CD4-positive, alpha-beta memory T cell (primary cell): ENCODE data around the gene VSTM4. TPM values are rescaled to one million over a fixed set of nuclear protein-coding genes. Genes with fewer than 3 reads are reported as not detected.

Source experiments
- CTCF ChIA-PET: fragments of 350-600 bp; sonication (Branson Sonifier 250); formaldehyde crosslinking; loops from one replicate; lab custom pipeline; 2021; ENCODE audit warnings: inconsistent platforms; ENCODE audit not compliant: partially characterized antibody; lab: Charles Lee
- POLR2A ChIA-PET: fragments of 350-600 bp; sonication (Branson Sonifier 250); formaldehyde crosslinking; loops from one replicate; lab custom pipeline; 2021; ENCODE audit not compliant: partially characterized antibody; lab: Charles Lee
- DNase-seq, 5 donors: peaks; one replicate each; pipeline versions ENCODE4 v3.0.0 to v3.0.0-alpha.2; 2020 to 2022; ENCODE audit warnings: mixed read lengths in 1 of 5
- H3K27ac ChIP-seq: one replicate; pipeline ENCODE4 v1.7.0; 2013; ENCODE audit warnings: low read depth, low read length
- H3K27me3 ChIP-seq: 2 replicates; pipeline ENCODE4 v1.7.0; 2013; ENCODE audit warnings: mild to moderate bottlenecking, low read length, moderate library complexity; ENCODE audit not compliant: insufficient read depth
- H3K36me3 ChIP-seq: 2 replicates; pipeline ENCODE4 v1.7.0; 2013; ENCODE audit warnings: mild to moderate bottlenecking, low read length, moderate library complexity; ENCODE audit not compliant: insufficient read depth
- H3K4me1 ChIP-seq: 2 replicates; pipeline ENCODE4 v1.7.0; 2013; ENCODE audit warnings: mild to moderate bottlenecking, low read length, moderate library complexity; ENCODE audit not compliant: insufficient read depth
- H3K4me3 ChIP-seq, 2 donors: one replicate each; pipeline ENCODE4 v1.7.0; 2013; ENCODE audit warnings: low read length in 2 of 2, mild to moderate bottlenecking in 1 of 2
- H3K9me3 ChIP-seq, 2 donors: one replicate each; pipeline ENCODE4 v1.7.0; 2013; ENCODE audit warnings: low read length in 2 of 2, control low read depth in 1 of 2; ENCODE audit not compliant: control insufficient read depth in 1 of 2
- H3K27ac Mint-ChIP-seq, 7 donors: one replicate each; pipeline ENCODE4 v1.8.0; 2020 to 2021; ENCODE audit warnings: mixed read lengths in 7 of 7, mild to moderate bottlenecking in 6 of 7, inconsistent platforms in 3 of 7, moderate library complexity in 3 of 7
- H3K27me3 Mint-ChIP-seq, 2 donors: one replicate each; pipeline ENCODE4 v1.8.0; 2020 to 2021; ENCODE audit warnings: mixed read lengths in 2 of 2
- H3K36me3 Mint-ChIP-seq, 2 donors: one replicate each; pipeline ENCODE4 v1.8.0; 2020 to 2021; ENCODE audit warnings: mixed read lengths in 2 of 2, inconsistent platforms in 1 of 2, mild to moderate bottlenecking in 1 of 2
- H3K4me1 Mint-ChIP-seq, 4 donors: one replicate each; pipeline ENCODE4 v1.8.0; 2020 to 2021; ENCODE audit warnings: mixed read lengths in 4 of 4, mild to moderate bottlenecking in 1 of 4
- H3K4me3 Mint-ChIP-seq, 8 donors: one replicate each; pipeline ENCODE4 v1.8.0; 2020 to 2021; ENCODE audit warnings: mixed read lengths in 8 of 8, mild to moderate bottlenecking in 7 of 8, moderate library complexity in 6 of 8, inconsistent platforms in 3 of 8
- H3K9me3 Mint-ChIP-seq, 8 donors: one replicate each; pipeline ENCODE4 v1.8.0; 2020 to 2021; ENCODE audit warnings: mixed read lengths in 8 of 8, mild to moderate bottlenecking in 5 of 8, inconsistent platforms in 3 of 8, moderate library complexity in 1 of 8
- intact Hi-C: fragments of 100-400 bp; cut with micrococcal nuclease; formaldehyde crosslinking; loops from one replicate; pipeline ENCODE4 v1.15.1; 2023
- polyA plus RNA-seq, 2 donors: library from polyadenylated mRNA; unstranded; fragments of 300-500 nt; fragmentation: Illumina TruSeq; gene quantifications; one replicate each; pipeline ENCODE4 v1.2.3, GENCODE V29; 2021
- total RNA-seq, 2 experiments: library from RNA; stranded (reverse); gene quantifications; one replicate each; pipeline ENCODE4 v1.2.3, GENCODE V29; 2021

VSTM4 gene
- total and polyA plus RNA-seq, 4 experiments from 2014 or later, result not detected

GRCh38 chr10:49008505-49009198 lies 106.7 kb downstream of the VSTM4 start:
- Histone ChIP-seq H3K27me3 (no peaks in the 10 kb centered on the region), H3K4me3 (no peak overlapping the region), H3K4me1 (no peaks in the 10 kb centered on the region), H3K27ac (no peak overlapping the region), H3K9me3 (no peaks in the 10 kb centered on the region), H3K36me3 (no peaks in the 10 kb centered on the region)
- Mint-ChIP-seq H3K36me3 (no peaks in the 10 kb centered on the region), H3K27ac (no peak overlapping the region), H3K9me3 (peaks cover 0 to 2% (median 0%) of the 10 kb centered on the region in 8 donors), H3K4me3 (no peak overlapping the region), H3K4me1 (peaks cover 0 to 1% (median under 1%) of the 10 kb centered on the region in 4 donors), H3K27me3 (peaks cover 1 to 2% of the 10 kb centered on the region in 2 donors)
- ChIA-PET CTCF (interaction anchor here (1.3 kb wide), 1 partner anchor 399 kb away, joined by 3 read pairs; no protein-coding TSS in a partner anchor), POLR2A (no interaction called here)
- DNase-seq, result no peak
- intact Hi-C loops, result no loop called here

- peaks cover 1 to 2% of the 10 kb centered on the region in 2 donors for H3K27me3 Mint-ChIP-seq
Observed at GRCh38 chr10:49008091-49008490, 107.2 kb downstream of the VSTM4 start.

DNA sequence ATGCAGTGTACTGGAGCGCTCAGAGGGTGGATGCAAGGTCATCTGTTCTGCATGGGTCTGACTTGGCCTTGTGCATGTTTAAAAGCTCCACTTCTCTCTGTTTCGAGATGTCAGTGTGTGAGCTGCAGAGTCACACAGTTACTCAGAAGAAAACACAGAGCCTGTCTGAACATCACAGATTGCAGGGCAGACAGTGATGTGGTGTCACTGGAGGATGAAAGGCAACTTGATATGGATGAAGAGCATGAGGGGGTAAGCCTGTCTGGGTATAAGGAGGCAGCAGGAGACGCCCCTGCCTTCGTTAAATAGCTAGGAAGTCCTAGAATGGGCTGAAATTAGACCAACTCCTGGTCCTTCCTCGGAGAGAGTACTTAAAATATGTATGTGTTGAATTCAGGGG lies 108.2 kb downstream of the VSTM4 start:
- Mint-ChIP-seq H3K9me3 (peaks cover 0 to 2% (median 0%) of the 10 kb centered on the region in 8 donors), H3K27ac (no peak overlapping the region), H3K4me1 (peaks cover 0 to 1% (median under 1%) of the 10 kb centered on the region in 4 donors), H3K36me3 (no peaks in the 10 kb centered on the region), H3K4me3 (no peak overlapping the region), H3K27me3 (peaks cover 0 to 1% of the 10 kb centered on the region in 2 donors)
- Histone ChIP-seq H3K9me3 (no peaks in the 10 kb centered on the region), H3K27ac (no peak overlapping the region), H3K4me3 (no peak overlapping the region), H3K36me3 (no peaks in the 10 kb centered on the region), H3K4me1 (no peaks in the 10 kb centered on the region), H3K27me3 (no peaks in the 10 kb centered on the region)
- ChIA-PET POLR2A (no interaction called here), CTCF (no interaction called here)
- DNase-seq, result no peak
- intact Hi-C loops, result no loop called here

More at GRCh38 chr10:49008091-49008490, 107.2 kb downstream of the VSTM4 start:
- ChIA-PET CTCF (interaction anchor here (1.3 kb wide), 1 partner anchor 400 kb away, joined by 3 read pairs; no protein-coding TSS in a partner anchor), POLR2A (no interaction called here)
- no peaks in the 10 kb centered on the region for H3K36me3 ChIP-seq
- no peak overlapping the region for H3K4me3 Mint-ChIP-seq
- no peak for DNase-seq
- no peaks in the 10 kb centered on the region for H3K9me3 ChIP-seq
- H3K4me1 ChIP-seq, result no peaks in the 10 kb centered on the region
- H3K4me3 ChIP-seq, result no peak overlapping the region
- peaks cover 0 to 2% (median 0%) of the 10 kb centered on the region in 8 donors for H3K9me3 Mint-ChIP-seq
- no peaks in the 10 kb centered on the region for H3K27me3 ChIP-seq
- H3K27ac ChIP-seq, result no peak overlapping the region
- intact Hi-C loops, result no loop called here
- H3K4me1 Mint-ChIP-seq, result peaks cover 0 to 1% (median under 1%) of the 10 kb centered on the region in 4 donors
- no peak overlapping the region for H3K27ac Mint-ChIP-seq
- H3K36me3 Mint-ChIP-seq, result no peaks in the 10 kb centered on the region

DNA sequence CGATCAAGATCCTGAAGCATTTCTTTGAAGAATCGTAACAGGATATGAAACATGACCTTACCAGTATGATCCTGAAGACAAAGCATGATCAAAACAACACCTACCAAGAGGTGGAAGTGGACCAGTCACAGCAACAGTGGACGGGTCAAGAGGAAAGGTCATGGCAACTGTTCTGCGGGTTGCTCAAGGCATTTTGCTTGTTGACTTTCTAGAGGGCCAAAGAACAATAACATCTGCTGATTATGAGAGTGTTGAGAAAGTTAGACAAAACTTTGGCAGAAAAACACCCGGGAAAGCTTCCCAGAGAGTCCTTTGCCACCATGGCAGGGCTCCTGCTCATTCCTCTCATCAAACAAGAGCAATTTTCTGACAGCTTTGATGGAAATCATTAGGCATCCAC lies 110.1 kb downstream of the VSTM4 start:
- Mint-ChIP-seq H3K9me3 (peaks cover 0 to 4% (median 0%) of the 10 kb centered on the region in 8 donors), H3K4me1 (peaks cover 0 to 1% (median under 1%) of the 10 kb centered on the region in 4 donors), H3K36me3 (peaks cover 0 to 4% of the 10 kb centered on the region in 2 donors), H3K27ac (no peak overlapping the region), H3K27me3 (peaks cover 0 to 5% of the 10 kb centered on the region in 2 donors), H3K4me3 (no peak overlapping the region)
- intact Hi-C loops, result no loop called here
- Histone ChIP-seq H3K27ac (no peak overlapping the region), H3K9me3 (no peaks in the 10 kb centered on the region), H3K27me3 (no peaks in the 10 kb centered on the region), H3K4me3 (no peak overlapping the region), H3K36me3 (no peaks in the 10 kb centered on the region), H3K4me1 (no peaks in the 10 kb centered on the region)
- CTCF ChIA-PET, result no interaction called here
- POLR2A ChIA-PET, result no interaction called here
- no peak for DNase-seq

DNA sequence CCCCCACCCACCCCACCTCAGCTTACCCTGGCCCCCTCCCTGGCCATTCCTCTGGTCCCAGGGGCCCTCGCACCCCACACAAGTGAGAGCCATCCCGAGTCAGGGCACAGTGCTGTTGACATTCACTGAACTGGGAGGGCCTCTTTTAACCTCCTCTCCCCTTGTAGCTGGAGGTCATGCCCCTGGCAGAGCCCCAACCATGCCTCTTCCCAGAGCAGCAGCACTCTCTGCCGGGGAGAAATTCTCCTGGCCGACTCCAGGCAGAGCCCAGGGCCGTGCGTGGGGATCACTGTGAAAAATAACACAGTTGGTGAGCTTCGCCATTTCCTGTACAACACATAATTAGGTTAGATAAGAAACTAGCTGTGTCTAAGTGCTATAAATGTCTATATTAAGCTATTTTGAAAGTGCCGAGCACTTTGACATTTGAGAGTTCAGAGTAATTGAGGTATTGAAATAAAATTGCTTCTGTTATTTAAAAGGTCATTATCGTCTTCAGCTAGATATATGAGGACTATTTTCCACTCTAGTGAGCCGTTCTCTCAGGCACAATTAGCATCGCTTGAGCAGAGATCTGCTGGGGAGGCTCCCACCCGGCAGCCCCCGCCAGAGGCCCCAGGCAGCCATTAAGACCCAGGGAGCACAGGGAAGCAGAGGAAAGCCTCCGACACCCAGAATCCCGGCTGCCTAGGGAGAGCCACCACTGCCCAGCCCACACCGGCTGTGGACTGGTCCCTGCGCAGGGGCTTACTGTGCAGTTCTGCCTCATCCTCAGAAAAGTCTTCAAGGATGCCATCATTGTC lies 113.3 kb downstream of the VSTM4 start:
- H3K9me3 Mint-ChIP-seq, result peaks cover 0 to 4% (median 0%) of the 10 kb centered on the region in 8 donors
- no peak overlapping the region for H3K27ac Mint-ChIP-seq
- Histone ChIP-seq H3K36me3 (no peaks in the 10 kb centered on the region), H3K4me3 (no peak overlapping the region), H3K9me3 (no peaks in the 10 kb centered on the region), H3K27me3 (no peaks in the 10 kb centered on the region), H3K27ac (no peak overlapping the region), H3K4me1 (no peaks in the 10 kb centered on the region)
- intact Hi-C loops, result no loop called here
- peaks cover 0 to 4% of the 10 kb centered on the region in 2 donors for H3K36me3 Mint-ChIP-seq
- no peak for DNase-seq
- H3K4me3 Mint-ChIP-seq, result no peak overlapping the region
- CTCF ChIA-PET, result no interaction called here
- H3K27me3 Mint-ChIP-seq, result peaks cover 2 to 6% of the 10 kb centered on the region in 2 donors
- H3K4me1 Mint-ChIP-seq, result peaks cover 0 to 1% (median 0%) of the 10 kb centered on the region in 4 donors
- POLR2A ChIA-PET, result no interaction called here

DNA sequence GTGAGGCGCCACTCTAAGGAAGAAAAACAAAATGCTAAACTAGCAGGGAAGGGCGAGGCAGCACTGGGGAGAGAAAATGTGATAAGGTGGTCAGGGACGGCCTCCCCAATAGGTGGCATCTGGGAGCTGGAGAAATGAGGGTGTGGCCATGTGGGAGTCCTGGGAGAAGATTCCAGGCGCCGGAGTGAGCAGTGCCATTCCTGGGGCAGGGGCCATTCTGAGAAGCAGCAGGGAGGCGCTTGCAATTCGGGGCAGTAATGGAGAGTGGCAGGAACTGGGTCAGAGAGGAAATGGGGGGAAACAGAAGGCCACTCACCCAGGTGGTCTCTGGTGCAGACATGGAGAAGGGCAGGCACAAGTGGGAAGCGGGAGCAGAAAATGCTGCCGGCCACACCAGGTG lies 113.9 kb downstream of the VSTM4 start:
- ChIA-PET CTCF (no interaction called here), POLR2A (no interaction called here)
- H3K9me3 ChIP-seq, result no peaks in the 10 kb centered on the region
- no peaks in the 10 kb centered on the region for H3K27me3 ChIP-seq
- intact Hi-C loops, result no loop called here
- DNase-seq, result no peak
- H3K4me1 ChIP-seq, result no peaks in the 10 kb centered on the region
- no peak overlapping the region for H3K4me3 ChIP-seq
- H3K36me3 ChIP-seq, result no peaks in the 10 kb centered on the region
- Mint-ChIP-seq H3K9me3 (peaks cover 0 to 4% (median 0%) of the 10 kb centered on the region in 8 donors), H3K27me3 (peaks cover 2 to 6% of the 10 kb centered on the region in 2 donors), H3K36me3 (peaks cover 0 to 4% of the 10 kb centered on the region in 2 donors), H3K4me3 (no peak overlapping the region), H3K4me1 (peaks cover 0 to under 1% (median 0%) of the 10 kb centered on the region in 4 donors), H3K27ac (peak overlapping the region in 1 of 7 donors; percentile 66)
- H3K27ac ChIP-seq, result no peak overlapping the region
